K562 treated with DMSO at 1 percent for 48 hours (cell line): ENCODE results near the gene CDK14. TPM values are rescaled to one million over a fixed set of nuclear protein-coding genes. Genes with fewer than 3 reads are reported as not detected.

Experiments used
- total RNA-seq: library from RNA; unstranded; fragments of 300-600 nt; gene quantifications from 2 replicates; pipeline ENCODE4 v1.2.3, GENCODE V29; 2022; ENCODE audit warnings: low replicate concordance; ENCODE audit errors: extremely low read depth

The CDK14 gene
- total RNA-seq, result not detected in 2 replicates

GRCh38 chr7:90595801-90596670 lies at the start of gene CDK14:
CDK14 (plus strand) TSS chr7:90596321; CDS start chr7:90596628, 307 bp downstream.

Other genes starting within 250 kb of the CDK14 start
- not detected in 2 replicates for gene GTPBP10, start 249.6 kb upstream of the CDK14 start, total RNA-seq
- gene CLDN12, start 192.9 kb upstream of the CDK14 start, total RNA-seq, result not detected in 2 replicates
- gene PTTG1IP2, start 126.7 kb upstream of the CDK14 start, total RNA-seq, result not detected in 2 replicates